SW 1271 (cell line): ENCODE data around the gene ELAPOR2.
"Not testable (repeated sequence)": the region's sequence is repeated elsewhere in the genome, so short reads cannot be mapped to it uniquely, and the experiment has no call there.

Experiments used
- DNase-seq, 2 experiments: peaks; one replicate each; lab custom pipeline; 2025; lab: John Stamatoyannopoulos, UW

ELAPOR2 gene

DNA sequence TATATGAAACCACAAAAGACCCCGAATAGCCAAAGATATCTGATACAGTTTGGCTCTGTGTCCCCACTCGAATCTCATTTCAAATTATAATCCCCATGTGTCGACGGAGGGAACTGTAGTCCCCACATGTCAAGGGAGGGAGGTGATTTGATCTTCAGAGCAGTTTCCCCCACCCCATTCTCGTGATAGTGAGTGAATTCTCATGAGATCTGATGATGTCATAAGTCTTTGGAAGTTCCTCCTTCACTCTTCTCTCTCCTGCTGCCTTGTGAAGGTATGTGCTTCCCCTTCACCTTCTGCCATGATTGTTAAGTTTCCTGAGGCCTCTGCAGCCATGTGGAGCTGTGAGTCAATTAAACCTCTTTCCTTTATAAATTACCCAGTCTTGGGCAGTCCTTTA is 13.0 kb downstream of the ELAPOR2 start:
- DNase-seq: no peak

DNA sequence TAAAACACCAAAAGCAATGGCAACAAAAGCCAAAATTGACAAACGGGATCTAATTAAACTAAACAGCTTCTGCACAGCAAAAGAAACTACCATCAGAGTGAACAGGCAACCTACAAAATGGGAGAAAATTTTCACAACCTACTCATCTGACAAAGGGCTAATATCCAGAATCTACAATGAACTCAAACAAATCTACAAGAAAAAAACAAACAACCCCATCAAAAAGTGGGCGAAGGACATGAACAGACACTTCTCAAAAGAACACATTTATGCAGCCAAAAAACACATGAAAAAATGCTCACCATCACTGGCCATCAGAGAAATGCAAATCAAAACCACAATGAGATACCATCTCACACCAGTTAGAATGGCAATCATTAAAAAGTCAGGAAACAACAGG is 14.7 kb downstream of the ELAPOR2 start:
- not testable (repeated sequence) for DNase-seq

DNA sequence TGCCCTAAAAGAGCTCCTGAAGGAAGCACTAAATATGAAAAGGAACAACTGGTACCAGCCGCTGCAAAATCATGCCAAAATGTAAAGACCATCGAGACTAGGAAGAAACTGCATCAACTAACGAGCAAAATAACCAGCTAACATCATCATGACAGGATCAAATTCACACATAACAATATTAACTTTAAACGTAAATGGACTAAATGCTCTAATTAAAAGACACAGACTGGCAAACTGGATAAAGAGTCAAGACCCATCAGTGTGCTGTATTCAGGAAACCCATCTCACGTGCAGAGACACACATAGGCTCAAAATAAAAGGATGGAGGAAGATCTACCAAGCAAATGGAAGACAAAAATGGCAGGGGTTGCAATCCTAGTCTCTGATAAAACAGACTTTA is 17.9 kb downstream of the ELAPOR2 start:
- DNase-seq: not testable (repeated sequence)

DNA sequence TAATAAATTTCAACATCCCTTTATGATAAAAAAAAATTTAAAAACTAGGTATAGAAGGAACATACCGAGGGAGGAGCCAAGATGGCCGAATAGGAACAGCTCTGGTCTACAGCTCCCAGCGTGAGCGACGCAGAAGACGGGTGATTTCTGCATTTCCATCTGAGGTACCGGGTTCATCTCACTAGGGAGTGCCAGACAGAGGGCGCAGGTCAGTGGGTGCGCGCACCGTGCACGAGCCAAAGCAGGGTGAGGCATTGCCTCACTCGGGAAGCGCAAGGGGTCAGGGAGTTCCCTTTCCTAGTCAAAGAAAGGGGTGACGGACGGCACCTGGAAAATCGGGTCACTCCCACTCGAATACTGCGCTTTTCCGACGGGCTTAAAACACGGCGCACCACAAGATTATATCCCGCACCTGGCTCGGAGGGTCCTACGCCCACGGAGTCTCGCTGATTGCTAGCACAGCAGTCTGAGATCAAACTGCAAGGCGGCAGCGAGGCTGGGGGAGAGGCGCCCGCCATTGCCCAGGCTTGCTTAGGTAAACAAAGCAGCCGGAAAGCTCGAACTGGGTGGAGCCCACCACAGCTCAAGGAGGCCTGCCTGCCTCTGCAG is 19.7 kb downstream of the ELAPOR2 start:
- DNase-seq: not testable (repeated sequence)

DNA sequence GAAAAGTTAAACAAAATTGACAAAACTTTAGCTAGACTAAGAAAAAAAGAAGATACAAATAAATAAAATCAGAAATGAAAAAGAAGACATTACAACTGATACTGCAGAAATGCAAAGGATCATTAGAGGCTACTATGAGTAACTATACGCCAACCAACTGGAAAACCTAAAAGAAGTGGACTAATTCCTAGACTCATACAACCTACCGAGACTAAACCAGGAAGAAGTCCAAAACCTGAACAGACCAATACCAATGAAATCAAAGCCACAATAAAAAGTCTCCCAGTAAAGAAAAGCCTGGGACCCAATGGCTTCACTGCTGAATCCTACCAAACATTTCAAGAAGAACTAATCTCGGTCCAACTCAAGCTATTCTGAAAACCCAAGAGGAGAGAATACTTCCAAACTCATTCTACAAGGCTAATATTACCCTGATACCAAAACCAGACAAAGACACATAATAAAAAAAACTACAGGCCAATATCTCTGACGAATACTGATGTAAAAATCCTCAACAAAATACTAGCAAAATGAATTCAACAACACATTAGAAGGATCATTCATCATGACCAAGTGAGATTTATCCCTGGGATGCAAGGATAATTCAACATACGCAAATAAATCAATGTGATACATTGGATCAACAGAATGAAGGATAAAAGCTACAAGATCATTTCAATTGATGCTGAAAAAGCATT is 20.3 kb downstream of the ELAPOR2 start:
- no peak for DNase-seq

DNA sequence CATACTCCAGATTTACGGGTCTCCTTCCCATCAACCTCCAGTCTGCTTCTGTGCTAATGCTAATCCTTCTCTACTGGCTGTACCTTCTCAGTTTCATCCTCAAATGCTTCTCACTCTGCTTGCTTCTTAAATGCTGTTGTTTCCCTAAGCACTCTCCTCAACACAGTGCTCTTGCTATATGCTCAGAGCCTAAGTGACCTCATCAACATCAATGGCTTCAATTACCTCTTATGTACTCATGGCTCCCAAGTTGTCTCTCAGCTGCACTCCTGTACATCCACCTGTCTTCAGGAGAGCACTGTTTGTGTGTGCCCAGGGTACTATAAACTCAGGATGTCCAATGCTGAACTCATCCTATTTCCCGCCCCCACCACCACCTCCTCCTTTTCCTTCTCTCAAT is 22.5 kb downstream of the ELAPOR2 start:
- no peak for DNase-seq

DNA sequence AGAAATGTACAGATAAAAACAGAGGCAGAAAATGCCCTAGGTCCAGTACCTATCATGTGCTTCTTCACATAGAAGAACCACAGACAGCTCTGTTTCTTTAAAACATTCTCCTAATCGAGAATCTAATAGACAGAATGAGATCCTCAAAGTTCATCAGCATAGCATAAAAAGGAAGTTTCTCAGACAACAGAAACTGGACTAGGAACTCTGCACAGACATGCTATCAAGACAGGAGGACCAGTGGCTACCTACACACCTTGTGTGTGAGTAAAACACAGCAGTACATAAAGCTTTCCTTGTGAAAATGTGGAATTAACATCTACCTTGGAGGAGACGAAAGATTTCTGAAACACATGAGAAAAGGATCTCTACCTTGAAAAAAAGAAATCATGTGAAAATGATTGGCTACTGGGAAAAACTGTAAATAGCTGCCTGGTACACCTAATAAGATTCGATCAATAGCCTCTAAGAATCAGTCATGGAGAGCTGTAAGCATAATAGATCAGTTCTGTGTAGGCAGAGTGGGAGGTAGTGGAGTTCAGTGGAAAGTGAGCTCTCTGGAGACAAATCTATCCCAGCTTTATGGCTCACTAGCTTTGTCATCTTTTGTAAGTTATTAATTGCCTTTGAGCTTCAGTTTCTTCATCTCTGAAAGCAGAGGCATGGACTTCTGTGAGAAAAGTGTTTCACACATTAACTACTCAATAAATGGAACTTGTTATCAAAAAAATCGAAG is 26.7 kb downstream of the ELAPOR2 start:
- no peak for DNase-seq

DNA sequence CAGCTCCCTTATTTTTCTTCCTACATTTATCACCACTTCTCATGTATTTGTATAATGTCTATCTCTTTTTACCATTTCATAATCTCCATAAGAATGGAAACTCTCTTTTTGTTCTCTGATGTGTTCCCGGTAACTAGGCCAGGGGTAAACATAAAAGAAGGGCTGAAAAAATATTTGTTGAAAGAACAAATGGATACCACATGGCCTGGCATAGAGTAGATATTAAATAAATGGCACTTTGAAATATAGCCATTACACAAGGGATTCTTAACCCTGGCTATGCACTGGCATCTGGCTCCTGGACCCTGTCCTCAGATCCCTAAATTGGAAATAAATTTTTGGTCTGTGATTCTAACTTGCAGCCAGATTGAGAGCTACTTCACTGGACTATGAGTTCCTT is 30.4 kb downstream of the ELAPOR2 start:
- DNase-seq: no peak

DNA sequence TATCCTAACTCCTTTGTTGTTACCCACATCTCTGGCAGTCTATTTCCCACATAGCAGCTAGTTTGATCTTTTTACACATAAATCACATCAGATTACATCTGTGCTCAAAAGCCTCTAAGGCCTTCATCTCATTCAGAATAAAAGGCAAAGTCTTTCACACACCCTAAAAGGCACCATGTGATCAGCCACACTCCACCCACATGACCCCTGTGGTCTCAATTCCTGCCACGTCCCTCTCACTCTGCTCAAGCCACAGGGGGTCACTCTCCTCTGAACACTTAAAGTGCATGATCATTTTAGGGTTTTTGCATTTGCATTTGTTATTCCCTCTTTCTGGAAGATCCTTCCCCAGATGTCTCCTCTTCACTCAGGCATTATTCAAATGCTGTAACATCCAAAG is 30.8 kb downstream of the ELAPOR2 start:
- no peak for DNase-seq

DNA sequence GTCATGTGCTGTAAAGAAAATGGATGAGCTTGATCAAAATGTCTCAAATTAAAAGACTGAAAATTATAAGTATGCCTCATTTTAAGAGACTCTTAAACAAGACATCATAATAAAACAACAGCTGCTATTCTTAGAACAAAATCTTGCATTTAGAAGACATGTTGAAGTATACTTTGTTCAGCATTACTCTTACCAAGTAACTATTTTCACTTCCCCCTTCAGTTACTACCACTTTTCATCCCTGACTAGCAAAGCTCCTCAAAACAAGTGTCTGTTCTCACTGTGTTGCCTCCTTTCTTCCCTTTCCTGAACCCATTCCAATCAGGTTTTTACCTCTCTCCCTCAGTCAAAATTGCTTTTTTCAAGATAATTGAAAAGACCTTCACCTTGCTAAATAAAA is 31.6 kb downstream of the ELAPOR2 start:
- no peak for DNase-seq

DNA sequence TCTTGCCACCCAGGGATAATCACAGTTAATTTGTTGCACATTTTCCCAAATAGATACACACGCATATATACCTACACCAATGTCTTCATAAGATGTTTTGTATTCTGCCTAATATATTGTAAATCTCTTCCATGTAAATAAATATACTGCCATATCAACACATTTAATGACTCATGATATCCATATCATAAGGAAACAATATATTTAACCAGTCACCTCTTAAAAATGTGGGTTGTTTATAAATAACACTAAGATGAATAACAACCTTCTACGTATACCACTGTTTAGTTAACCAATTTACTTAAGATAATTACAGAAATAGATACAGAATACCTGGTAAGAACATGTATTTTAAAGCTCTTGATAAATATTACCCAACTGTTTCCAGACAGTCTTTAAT is 38.2 kb downstream of the ELAPOR2 start:
- no peak for DNase-seq

DNA sequence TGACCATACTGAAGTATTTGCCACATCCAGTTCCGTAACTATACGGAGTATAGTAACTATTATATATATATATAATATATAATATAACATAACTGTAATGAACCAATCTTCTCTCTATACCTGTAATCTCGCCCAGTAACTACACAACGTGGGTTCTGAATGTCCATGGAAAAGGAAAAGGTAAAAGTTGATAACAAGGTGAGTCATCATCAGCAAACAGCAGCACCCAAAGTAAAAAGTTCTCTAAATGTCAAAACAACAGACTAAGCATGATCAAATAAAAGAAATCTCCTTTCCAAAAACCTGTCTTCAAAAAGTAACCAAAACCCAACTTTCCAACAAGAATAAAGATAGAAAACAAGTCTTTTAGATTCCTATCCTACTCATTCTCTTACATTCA is 42.8 kb downstream of the ELAPOR2 start:
- no peak for DNase-seq

DNA sequence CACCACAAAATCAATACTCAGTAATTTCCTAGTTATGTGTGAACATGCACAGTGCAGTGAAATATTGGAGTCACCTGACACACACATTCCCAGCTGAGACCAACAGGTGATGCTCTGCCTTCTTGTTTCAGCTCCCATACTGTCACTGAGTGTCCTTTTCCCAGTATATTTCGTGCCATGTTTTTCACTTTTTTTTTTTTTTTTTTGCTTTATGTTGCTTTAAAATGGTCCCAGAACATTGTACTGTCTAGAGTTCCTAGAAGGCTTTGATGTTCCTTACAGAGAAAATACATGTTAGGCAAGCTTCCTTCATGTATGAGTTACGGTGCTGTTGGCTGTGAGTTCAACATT is 45.6 kb downstream of the ELAPOR2 start:
- DNase-seq: no peak

DNA sequence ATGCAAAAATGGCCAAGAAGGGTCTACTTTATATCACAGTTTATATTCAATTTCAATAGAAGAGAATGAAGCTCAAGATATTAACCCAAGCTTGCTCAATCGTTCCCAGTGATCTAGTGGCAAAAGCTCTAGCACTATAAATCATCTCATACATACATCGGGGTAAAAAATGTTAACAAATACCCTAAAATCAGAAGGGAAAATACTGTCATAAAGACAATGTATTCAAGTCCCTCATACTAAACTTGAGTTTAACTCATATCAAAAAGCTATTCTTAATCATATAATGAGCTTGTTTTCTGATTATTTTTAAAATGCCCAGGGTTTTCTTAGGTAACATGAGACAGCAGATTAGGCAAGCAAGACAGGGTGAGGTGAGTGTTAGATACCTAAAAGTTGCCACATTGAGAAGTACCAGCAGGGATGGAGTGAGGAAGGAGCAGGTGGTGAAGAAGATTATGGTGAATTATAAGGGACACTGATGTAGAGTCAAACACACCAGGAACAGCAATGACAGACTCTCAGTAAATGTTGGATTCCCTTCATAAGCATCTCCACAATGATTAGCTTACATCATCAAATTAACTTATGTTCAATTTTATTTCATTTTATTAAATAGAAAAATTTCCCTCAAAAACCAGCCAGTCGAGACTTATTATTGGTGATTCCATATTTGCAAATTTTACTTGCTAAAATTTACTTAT is 46.2 kb downstream of the ELAPOR2 start:
- no peak for DNase-seq
